ENCODE results near the gene LRRC17.

LRRC17 gene

DNA sequence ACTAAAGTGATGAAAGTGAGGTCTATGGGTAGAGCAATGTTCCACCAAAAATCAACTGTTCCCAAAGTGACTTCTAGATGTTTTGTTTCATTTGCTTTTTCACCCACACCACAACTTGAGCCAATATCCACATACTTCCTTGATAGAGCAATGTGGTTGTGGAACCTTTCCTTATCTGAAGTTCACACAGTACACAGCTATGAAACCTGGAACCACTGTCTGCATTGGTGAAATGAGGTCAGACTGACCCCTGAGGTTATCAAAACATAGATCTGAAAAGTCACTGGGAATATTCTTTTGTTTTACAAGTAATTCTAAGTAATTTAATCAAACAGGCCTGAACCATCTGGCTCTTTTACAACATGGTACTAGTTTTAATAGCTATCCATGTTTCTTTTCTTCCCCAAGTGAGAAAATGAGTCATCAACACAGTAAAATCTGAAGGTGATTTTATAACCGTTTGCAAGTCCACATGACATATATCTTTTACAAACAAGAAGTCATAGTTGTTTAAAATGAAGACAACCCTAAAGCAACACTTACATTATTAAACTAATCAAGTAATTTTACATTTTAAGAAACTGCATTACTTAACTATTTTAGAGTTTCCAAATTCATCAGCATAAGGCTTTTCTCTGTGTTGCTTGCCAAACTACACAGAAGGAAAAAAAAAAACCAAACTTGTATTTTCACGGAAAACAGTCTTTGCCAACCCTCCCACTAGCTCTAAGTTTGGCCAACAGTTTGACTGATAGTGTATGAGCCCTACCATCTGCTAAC is 80.3 kb downstream of the LRRC17 start:
- H3K9ac ChIP-seq (ENCODE audit: low read depth, low read length), result no peak overlapping the region
- peaks cover 5% of the 10 kb centered on the region; the same call in 1 of the 2 replicates for H3K9me3 ChIP-seq (ENCODE audit: insufficient read depth, low read depth, low read length)
- no peaks in the 10 kb centered on the region for H3K27me3 ChIP-seq (ENCODE audit: insufficient read depth, low read length)
- H3K4me1 ChIP-seq (ENCODE audit: insufficient read depth, low read length), result no peaks in the 10 kb centered on the region
- H3K36me3 ChIP-seq (ENCODE audit: insufficient read depth, low read depth, low read length), result no peaks in the 10 kb centered on the region
- no peak overlapping the region for H3K27ac ChIP-seq (ENCODE audit: low read length)
- no peak overlapping the region for H3K4me3 ChIP-seq (ENCODE audit: low read length)

DNA sequence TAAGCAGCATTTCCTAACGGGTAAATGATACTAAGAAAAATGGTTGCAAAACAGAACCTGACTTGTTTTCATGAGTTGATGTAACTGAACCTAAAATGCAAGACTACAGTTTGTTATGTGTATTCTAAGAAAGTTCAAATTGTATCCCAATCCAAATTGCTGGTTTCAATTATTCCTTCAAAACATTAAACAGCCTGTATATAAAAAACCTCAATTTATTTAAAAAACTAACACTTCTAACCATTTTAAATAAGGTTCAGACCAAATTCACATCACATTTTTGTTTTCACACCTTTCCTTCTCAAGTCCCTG is 80.9 kb downstream of the LRRC17 start:
- H3K27me3 ChIP-seq (ENCODE audit: insufficient read depth, low read length), result no peaks in the 10 kb centered on the region
- no peaks in the 10 kb centered on the region for H3K4me1 ChIP-seq (ENCODE audit: insufficient read depth, low read length)
- H3K27ac ChIP-seq (ENCODE audit: low read length), result no peak overlapping the region
- no peak overlapping the region for H3K9ac ChIP-seq (ENCODE audit: low read depth, low read length)
- H3K4me3 ChIP-seq (ENCODE audit: low read length), result no peak overlapping the region
- H3K9me3 ChIP-seq (ENCODE audit: insufficient read depth, low read depth, low read length), result peaks cover 5% of the 10 kb centered on the region; the same call in 1 of the 2 replicates
- no peaks in the 10 kb centered on the region for H3K36me3 ChIP-seq (ENCODE audit: insufficient read depth, low read depth, low read length)

GRCh38 chr7:102994567-102994966 is 81.8 kb downstream of the LRRC17 start:
- no peaks in the 10 kb centered on the region for H3K27me3 ChIP-seq (ENCODE audit: insufficient read depth, low read length)
- no peaks in the 10 kb centered on the region for H3K36me3 ChIP-seq (ENCODE audit: insufficient read depth, low read depth, low read length)
- no peaks in the 10 kb centered on the region for H3K4me1 ChIP-seq (ENCODE audit: insufficient read depth, low read length)
- H3K4me3 ChIP-seq (ENCODE audit: low read length), result no peak overlapping the region
- no peak overlapping the region for H3K9ac ChIP-seq (ENCODE audit: low read depth, low read length)
- no peak overlapping the region for H3K27ac ChIP-seq (ENCODE audit: low read length)
- peaks cover 5% of the 10 kb centered on the region; the same call in 1 of the 2 replicates for H3K9me3 ChIP-seq (ENCODE audit: insufficient read depth, low read depth, low read length)
